KMS-11 (cell line): ENCODE data around the gene TSPAN1.

Experiments used
- H2AFZ ChIP-seq: fragments of 200-600 bp; sonication (generic); 2 replicates; pipeline ENCODE4 v1.6.1; 2016; ENCODE audit warnings: antibody characterized with exemption, mixed run types, low read depth
- H3K27ac ChIP-seq: fragments of 200-600 bp; sonication (generic); 2 replicates; pipeline ENCODE4 v1.6.1; 2016; ENCODE audit warnings: mild to moderate bottlenecking, mixed run types
- H3K27me3 ChIP-seq: fragments of 200-600 bp; sonication (generic); 2 replicates; pipeline ENCODE4 v1.6.1; 2017; ENCODE audit warnings: mild to moderate bottlenecking, low read depth, mixed run types, moderate library complexity; ENCODE audit not compliant: insufficient read depth
- H3K36me3 ChIP-seq: fragments of 200-600 bp; sonication (generic); 2 replicates; pipeline ENCODE4 v1.6.1; 2017; ENCODE audit warnings: mild to moderate bottlenecking, mixed run types; ENCODE audit not compliant: insufficient read depth
- H3K4me1 ChIP-seq: fragments of 200-600 bp; sonication (generic); 2 replicates; pipeline ENCODE4 v1.6.1; 2016; ENCODE audit warnings: mild to moderate bottlenecking, low read depth, mixed run types; ENCODE audit not compliant: poor library complexity, severe bottlenecking
- H3K4me2 ChIP-seq: fragments of 200-600 bp; sonication (generic); 2 replicates; pipeline ENCODE4 v1.7.0; 2016; ENCODE audit warnings: mild to moderate bottlenecking, mixed run types
- H3K4me3 ChIP-seq: fragments of 200-600 bp; sonication (generic); IDR thresholded peaks from 2 replicates; pipeline ENCODE4 v1.6.1; 2017; ENCODE audit warnings: low read depth, low read length, mixed read lengths; ENCODE audit not compliant: insufficient read depth
- H3K79me2 ChIP-seq: fragments of 200-600 bp; sonication (generic); 2 replicates; pipeline ENCODE4 v1.6.1; 2016; ENCODE audit warnings: low read depth, mixed run types; ENCODE audit not compliant: insufficient read depth
- H3K9ac ChIP-seq: fragments of 200-600 bp; sonication (generic); 2 replicates; pipeline ENCODE4 v1.6.1; 2016; ENCODE audit warnings: mild to moderate bottlenecking, mixed run types
- H4K20me1 ChIP-seq: fragments of 200-600 bp; sonication (generic); 2 replicates; pipeline ENCODE4 v1.6.1; 2016; ENCODE audit warnings: mild to moderate bottlenecking, mixed run types; ENCODE audit not compliant: insufficient read depth
- TF ChIP-seq, protein P1 (sequence below): fragments of 200-600 bp; sonication (generic); conservative IDR thresholded peaks from 2 replicates; pipeline ENCODE4 v1.6.1; 2017; ENCODE audit warnings: low read depth, mild to moderate bottlenecking, antibody characterized with exemption, low read length, moderate library complexity, mixed read lengths

TSPAN1 gene

DNA sequence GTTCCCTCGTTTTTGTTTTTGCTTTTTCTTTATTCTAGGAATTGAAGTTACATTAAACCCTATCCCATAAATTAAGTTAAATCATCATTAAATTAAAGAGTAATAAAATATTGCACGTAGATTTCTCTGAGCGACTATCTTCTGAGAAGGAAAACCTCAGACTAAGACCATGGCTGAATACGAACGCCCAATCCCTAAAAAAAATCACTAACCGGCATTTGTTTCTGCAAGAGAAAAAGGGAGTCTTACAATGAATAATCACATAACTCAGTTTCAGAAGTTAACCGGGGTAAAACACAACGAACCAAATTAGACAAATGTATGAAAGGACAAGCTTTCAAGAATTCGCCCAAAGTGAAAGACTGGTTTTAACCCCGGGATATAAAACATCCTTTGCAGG lies 43.8 kb upstream of the TSPAN1 start:
- no peak overlapping the region for H2AFZ ChIP-seq
- no peaks in the 10 kb centered on the region for H3K79me2 ChIP-seq
- H3K4me2 ChIP-seq: peak overlapping the region; percentile 61
- H3K27ac ChIP-seq: no peak overlapping the region
- no peaks in the 10 kb centered on the region for H4K20me1 ChIP-seq
- peaks cover 41% of the 10 kb centered on the region for H3K4me1 ChIP-seq
- no peak overlapping the region for H3K4me3 ChIP-seq
- H3K36me3 ChIP-seq: no peaks in the 10 kb centered on the region
- TF ChIP-seq, protein P1, sequence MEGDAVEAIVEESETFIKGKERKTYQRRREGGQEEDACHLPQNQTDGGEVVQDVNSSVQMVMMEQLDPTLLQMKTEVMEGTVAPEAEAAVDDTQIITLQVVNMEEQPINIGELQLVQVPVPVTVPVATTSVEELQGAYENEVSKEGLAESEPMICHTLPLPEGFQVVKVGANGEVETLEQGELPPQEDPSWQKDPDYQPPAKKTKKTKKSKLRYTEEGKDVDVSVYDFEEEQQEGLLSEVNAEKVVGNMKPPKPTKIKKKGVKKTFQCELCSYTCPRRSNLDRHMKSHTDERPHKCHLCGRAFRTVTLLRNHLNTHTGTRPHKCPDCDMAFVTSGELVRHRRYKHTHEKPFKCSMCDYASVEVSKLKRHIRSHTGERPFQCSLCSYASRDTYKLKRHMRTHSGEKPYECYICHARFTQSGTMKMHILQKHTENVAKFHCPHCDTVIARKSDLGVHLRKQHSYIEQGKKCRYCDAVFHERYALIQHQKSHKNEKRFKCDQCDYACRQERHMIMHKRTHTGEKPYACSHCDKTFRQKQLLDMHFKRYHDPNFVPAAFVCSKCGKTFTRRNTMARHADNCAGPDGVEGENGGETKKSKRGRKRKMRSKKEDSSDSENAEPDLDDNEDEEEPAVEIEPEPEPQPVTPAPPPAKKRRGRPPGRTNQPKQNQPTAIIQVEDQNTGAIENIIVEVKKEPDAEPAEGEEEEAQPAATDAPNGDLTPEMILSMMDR: no peak
- 0 out of 2 replicates have a peak, but pooled peaks cover 3% of the 10 kb centered on the region for H3K27me3 ChIP-seq
- no peak overlapping the region for H3K9ac ChIP-seq

DNA sequence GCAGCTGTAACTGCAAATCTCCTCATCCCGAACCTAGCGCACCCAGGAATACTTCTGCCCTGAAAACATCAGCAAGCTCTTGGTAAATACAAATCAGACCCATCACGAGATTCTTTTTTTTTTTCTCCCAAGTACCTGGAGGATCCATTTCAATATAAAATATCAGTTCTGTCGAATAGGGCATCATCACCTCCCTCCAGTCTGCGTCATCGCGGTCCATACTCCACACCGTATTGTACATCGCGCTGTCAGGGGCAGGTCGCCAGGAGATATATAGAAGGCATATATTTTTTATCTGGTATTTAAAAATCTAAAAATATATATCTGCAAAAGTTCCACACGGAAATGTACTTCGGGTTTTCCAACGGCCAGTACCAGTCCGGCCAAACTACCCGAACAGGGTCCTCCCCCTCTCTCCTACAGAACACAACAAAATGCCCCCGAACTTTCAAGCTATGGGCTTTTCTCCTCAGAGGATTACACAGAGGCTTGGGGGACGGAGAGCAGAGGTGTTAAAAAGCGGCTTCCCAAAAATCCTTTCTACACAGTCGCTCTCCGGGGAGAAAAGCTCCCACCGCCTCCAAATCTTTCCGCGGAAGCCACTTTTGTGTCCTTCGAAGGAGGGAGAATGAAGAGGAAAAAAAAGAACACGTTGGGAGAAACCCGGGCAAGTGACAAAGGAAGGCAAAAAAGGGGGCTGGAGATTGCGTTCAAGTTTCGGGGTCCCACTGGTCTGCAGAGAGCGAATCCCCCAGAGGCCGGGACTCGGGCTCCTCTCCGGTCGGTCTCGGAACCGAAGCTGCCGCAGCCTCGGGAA lies 43.0 kb upstream of the TSPAN1 start:
- Histone ChIP-seq H3K4me1 (peaks cover 43% of the 10 kb centered on the region), H2AFZ (peak overlapping the region; percentile 72), H3K27me3 (0 out of 2 replicates have a peak, but pooled peaks cover 3% of the 10 kb centered on the region), H3K79me2 (no peaks in the 10 kb centered on the region), H3K36me3 (no peaks in the 10 kb centered on the region), H3K4me2 (peak overlapping the region; percentile 91), H3K4me3 (no peak overlapping the region), H3K9ac (peak overlapping the region; percentile 79), H3K27ac (peak overlapping the region; percentile 83), H4K20me1 (no peaks in the 10 kb centered on the region)
- TF ChIP-seq, protein P1: no peak

DNA sequence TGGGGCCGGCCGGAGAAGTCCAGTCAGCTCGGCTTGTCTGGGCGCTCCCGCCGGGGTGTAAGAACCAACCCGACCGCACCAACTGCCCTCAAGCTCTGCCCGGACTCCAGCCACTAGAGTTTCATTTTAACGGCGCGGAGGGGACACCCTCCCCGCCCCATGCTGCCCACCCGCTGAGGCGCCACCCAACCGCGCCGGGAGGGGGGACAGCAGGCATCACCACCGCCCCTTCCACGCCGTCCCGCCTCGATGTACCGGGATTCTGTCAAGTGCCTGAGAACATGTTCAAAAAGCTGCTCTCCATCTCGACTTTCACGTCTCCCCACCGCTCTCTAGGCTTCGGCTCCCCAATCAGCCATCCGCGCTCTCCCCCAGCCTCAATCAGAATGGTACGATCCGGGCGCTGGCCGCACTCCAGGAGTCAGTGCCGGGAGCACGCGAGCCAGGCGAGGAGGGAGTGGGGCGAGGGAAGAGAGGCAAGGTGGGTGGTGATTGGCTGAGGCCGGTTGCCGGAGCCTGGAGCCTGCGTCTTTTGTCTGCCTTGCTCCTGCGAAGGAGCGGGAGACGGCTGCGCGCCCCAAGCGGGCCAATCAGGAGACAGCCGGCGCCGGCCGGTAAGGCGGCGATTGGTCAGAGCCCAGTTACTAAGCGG lies 42.2 kb upstream of the TSPAN1 start, which contains the start of gene PIK3R3:
PIK3R3 (minus strand) TSS at position 101 of the 652 bp plus-strand sequence. CDS start 677 bp downstream, outside the sequence.
- peak within 1 kb of the TSS; percentile 91 for H3K4me2 ChIP-seq
- H4K20me1 ChIP-seq: no peaks in the 10 kb centered on the region
- no peak within 1 kb of the TSS for H3K4me3 ChIP-seq
- H3K9ac ChIP-seq: peak within 1 kb of the TSS; percentile 79
- TF ChIP-seq, protein P1: no peak
- H3K27me3 ChIP-seq: 0 out of 2 replicates have a peak, but pooled peaks cover 3% of the 10 kb centered on the region
- no peaks in the 10 kb centered on the region for H3K36me3 ChIP-seq
- H2AFZ ChIP-seq: peak within 1 kb of the TSS; percentile 72
- no peaks in the 10 kb centered on the region for H3K79me2 ChIP-seq
- peaks cover 43% of the 10 kb centered on the region for H3K4me1 ChIP-seq
- peak within 1 kb of the TSS; percentile 83 for H3K27ac ChIP-seq

DNA sequence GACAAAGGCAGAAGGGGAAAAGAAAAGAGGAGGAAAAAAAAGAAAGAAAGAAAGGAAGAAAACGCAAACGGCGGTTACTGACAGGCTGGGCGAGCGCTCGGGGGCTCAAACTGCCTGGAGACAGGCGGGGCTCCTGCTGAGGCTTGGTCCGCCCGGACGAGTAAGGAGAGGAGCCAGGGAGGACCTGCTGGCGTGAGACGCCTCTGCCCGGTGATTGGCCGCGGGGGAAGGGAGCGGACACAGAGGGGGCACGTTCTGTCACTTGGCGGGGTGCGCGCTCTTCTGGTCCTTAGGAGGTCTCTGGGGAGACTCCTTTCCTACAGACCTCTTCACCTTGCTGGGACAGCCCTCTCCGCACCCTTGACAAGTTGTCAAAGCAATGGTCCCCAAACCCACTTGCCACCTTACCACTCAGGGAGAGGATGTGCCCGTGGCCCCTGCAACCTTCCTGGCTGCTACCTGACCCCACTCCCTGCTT lies 41.7 kb upstream of the TSPAN1 start:
- H2AFZ ChIP-seq: peak overlapping the region; percentile 70
- 0 out of 2 replicates have a peak, but pooled peaks cover 3% of the 10 kb centered on the region for H3K27me3 ChIP-seq
- peak overlapping the region; percentile 67 for H3K4me2 ChIP-seq
- peak overlapping the region; percentile 83; the same call in 1 of the 2 replicates for H3K27ac ChIP-seq
- no peaks in the 10 kb centered on the region for H4K20me1 ChIP-seq
- H3K9ac ChIP-seq: peak overlapping the region; percentile 79; the same call in 1 of the 2 replicates
- TF ChIP-seq, protein P1: peak; percentile 27; the same call in 1 of the 2 replicates
- no peaks in the 10 kb centered on the region for H3K79me2 ChIP-seq
- no peak overlapping the region for H3K4me3 ChIP-seq
- no peaks in the 10 kb centered on the region for H3K36me3 ChIP-seq
- H3K4me1 ChIP-seq: peaks cover 48% of the 10 kb centered on the region
